PFSK-1 (cell line): ENCODE results near the gene RAB3C.

ENCODE experiments used
- FOXP2 ChIP-seq: optimal IDR thresholded peaks from 2 replicates; pipeline ENCODE3; 2011; ENCODE audit warnings: borderline replicate concordance, control low read depth, inconsistent platforms; ENCODE audit not compliant: insufficient read depth; ENCODE audit errors: extremely low read length, extremely low read depth
- POLR2AphosphoS5 ChIP-seq: IDR thresholded peaks from 2 replicates; pipeline ENCODE4 v1.6.1; 2012; ENCODE audit warnings: low read depth, mild to moderate bottlenecking, control low read depth, low read length, moderate library complexity
- REST ChIP-seq, 2 experiments: IDR thresholded peaks; 2 replicates each; pipeline versions ENCODE4 v1.6.1 to v1.8.0; 2011 to 2012; ENCODE audit warnings: low read depth in 2 of 2, low read length in 2 of 2, control low read depth in 1 of 2, inconsistent platforms in 1 of 2, mild to moderate bottlenecking in 1 of 2, moderate library complexity in 1 of 2; ENCODE audit not compliant: insufficient read depth in 1 of 2
- SIN3A ChIP-seq: IDR thresholded peaks from 2 replicates; pipeline ENCODE4 v1.6.1; 2012; ENCODE audit warnings: mild to moderate bottlenecking, low read length, moderate library complexity, borderline replicate concordance; ENCODE audit not compliant: insufficient read depth
- TAF1 ChIP-seq: IDR thresholded peaks from 2 replicates; pipeline ENCODE4 v1.6.1; 2012; ENCODE audit warnings: low read length, control low read depth, borderline replicate concordance; ENCODE audit not compliant: insufficient read depth

The RAB3C gene

GRCh38 chr5:58844395-58844794 lies 261.5 kb downstream of the RAB3C start:
- TF ChIP-seq TAF1 (no peak), POLR2AphosphoS5 (no peak), SIN3A (no peak), FOXP2 (no peak), REST (IDR thresholded peaks at IDR 0.05; ENCODE audit: insufficient read depth in 1 of 2, low read depth in 2 of 2, low read length in 2 of 2) (no peak)

GRCh38 chr5:58847041-58847440 lies 264.2 kb downstream of the RAB3C start:
- no peak for TF ChIP-seq FOXP2
- no peak for TF ChIP-seq SIN3A
- TF ChIP-seq REST (IDR thresholded peaks at IDR 0.05; ENCODE audit: insufficient read depth in 1 of 2, low read depth in 2 of 2, low read length in 2 of 2) = no peak
- TF ChIP-seq POLR2AphosphoS5 = no peak
- TF ChIP-seq TAF1 = no peak

- TF ChIP-seq FOXP2 (no peak), POLR2AphosphoS5 (no peak), REST (IDR thresholded peaks at IDR 0.05; ENCODE audit: insufficient read depth in 1 of 2, low read depth in 2 of 2, low read length in 2 of 2) (no peak), SIN3A (no peak), TAF1 (no peak)
Observed at GRCh38 chr5:58849223-58849622, 266.3 kb downstream of the RAB3C start.

GRCh38 chr5:58849921-58850667 lies 267.2 kb downstream of the RAB3C start:
- no peak for TF ChIP-seq POLR2AphosphoS5
- no peak for TF ChIP-seq FOXP2
- no peak for TF ChIP-seq TAF1
- no peak for TF ChIP-seq REST (IDR thresholded peaks at IDR 0.05; ENCODE audit: insufficient read depth in 1 of 2, low read depth in 2 of 2, low read length in 2 of 2)
- TF ChIP-seq SIN3A = no peak

GRCh38 chr5:58851153-58851552 lies 268.3 kb downstream of the RAB3C start:
- TF ChIP-seq TAF1 (no peak), POLR2AphosphoS5 (no peak), SIN3A (no peak), FOXP2 (no peak), REST (IDR thresholded peaks at IDR 0.05; ENCODE audit: insufficient read depth in 1 of 2, low read depth in 2 of 2, low read length in 2 of 2) (no peak)
